Activated T-cell treated with anti-CD3 and anti-CD28 coated beads for 24 hours (primary cell): ENCODE results near the gene ZNF879.

Experiments used
- DNase-seq: peaks from one replicate; pipeline ENCODE4 v3.0.0-alpha.2; 2020; ENCODE audit warnings: low read depth

Gene ZNF879

GRCh38 chr5:179008667-179009066 is 14.9 kb upstream of the ZNF879 start:
- no peak for DNase-seq

- DNase-seq: no peak
Measured at GRCh38 chr5:179033004-179033580, 9.5 kb downstream of the ZNF879 start.

- DNase-seq: no peak
Measured at GRCh38 chr5:179044765-179045164, 21.2 kb downstream of the ZNF879 start.

GRCh38 chr5:179051784-179052183 is 28.2 kb downstream of the ZNF879 start:
- no peak for DNase-seq

- DNase-seq: no peak
Measured at GRCh38 chr5:179054036-179054785, 30.6 kb downstream of the ZNF879 start.

- DNase-seq: no peak
Measured at GRCh38 chr5:179054876-179055275, 31.3 kb downstream of the ZNF879 start.

- no peak for DNase-seq
Measured at GRCh38 chr5:179055436-179055835, 31.8 kb downstream of the ZNF879 start.

GRCh38 chr5:179055841-179056240 is 32.2 kb downstream of the ZNF879 start:
- no peak for DNase-seq

- peak; percentile 82 for DNase-seq
Measured at GRCh38 chr5:179060116-179061008, 36.8 kb downstream of the ZNF879 start, which contains the start of gene ZNF354C. TSS of gene ZNF354C (plus strand) at chr5:179060373. CDS start at chr5:179062069, 1,696 bp downstream.

- DNase-seq: no peak
Measured at GRCh38 chr5:179061025-179061424, 37.4 kb downstream of the ZNF879 start.

GRCh38 chr5:179065703-179066102 is 42.1 kb downstream of the ZNF879 start:
- no peak for DNase-seq

GRCh38 chr5:179079165-179079987 is 55.8 kb downstream of the ZNF879 start:
- no peak for DNase-seq

GRCh38 chr5:179080724-179081123 is 57.1 kb downstream of the ZNF879 start:
- no peak for DNase-seq
